GF-D8 (cell line): ENCODE results near the gene GEMIN7.

ENCODE experiments used
- DNase-seq: peaks from one replicate; lab custom pipeline; 2025; lab: John Stamatoyannopoulos, UW

The GEMIN7 gene

GRCh38 chr19:45128806-45129205 is 49.7 kb downstream of the GEMIN7 start:
- no peak for DNase-seq

DNA sequence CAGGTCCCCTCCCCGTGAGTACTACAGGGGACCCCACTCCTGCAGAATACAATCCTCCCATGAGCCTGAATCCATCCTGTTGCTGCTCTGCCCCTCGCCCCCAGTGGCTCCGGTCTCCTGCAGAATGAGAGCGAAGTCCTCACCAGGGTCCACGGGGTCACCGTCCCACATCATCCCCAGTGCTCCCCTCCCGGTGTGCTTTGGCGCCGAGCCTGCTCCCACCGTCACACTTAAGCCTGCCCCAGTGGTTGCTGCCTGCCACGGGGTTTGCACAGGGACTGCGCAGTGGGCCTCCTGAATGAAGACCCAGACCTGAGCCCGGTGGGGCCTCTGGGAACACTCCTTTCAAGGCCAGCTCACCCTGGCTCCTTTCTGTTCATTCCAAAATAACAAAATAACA is 51.2 kb downstream of the GEMIN7 start:
- DNase-seq, result no peak

GRCh38 chr19:45130888-45131615 is 52.0 kb downstream of the GEMIN7 start:
- no peak for DNase-seq

GRCh38 chr19:45133661-45134060 is 54.6 kb downstream of the GEMIN7 start:
- no peak for DNase-seq

DNA sequence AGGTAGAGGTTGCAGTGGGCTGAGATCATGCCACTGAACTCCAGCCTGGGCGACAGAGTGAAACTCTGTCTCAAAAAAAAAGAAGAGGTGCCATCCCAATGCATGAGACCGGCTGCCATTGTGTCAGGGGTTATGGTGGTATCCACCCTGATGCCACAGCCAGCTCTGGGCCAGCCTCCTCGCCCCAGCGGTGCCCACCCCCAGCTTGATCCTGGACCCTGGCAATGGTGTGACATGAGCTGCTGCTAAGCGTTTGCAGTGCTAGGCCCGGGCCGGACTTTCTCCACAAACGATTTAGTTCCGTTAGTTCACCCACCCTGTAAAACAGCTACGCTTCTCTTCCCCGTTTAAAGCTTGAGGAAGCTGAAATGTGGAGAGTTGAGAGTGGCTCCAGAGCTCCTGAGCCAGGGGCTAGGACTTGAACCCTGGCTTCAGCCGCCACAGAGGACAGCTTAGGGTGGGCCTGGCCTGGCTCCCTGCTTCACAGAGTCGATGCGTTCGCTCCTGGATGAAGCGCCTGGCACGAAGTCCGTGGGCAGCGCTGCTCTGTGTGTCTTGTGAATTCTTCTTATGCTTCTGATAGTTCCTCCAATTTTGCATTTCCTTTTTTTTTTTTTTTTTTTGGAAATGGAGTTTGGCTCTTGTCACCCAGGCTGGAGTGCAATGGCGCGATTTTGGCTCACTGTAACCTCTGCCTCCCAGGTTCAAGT is 56.3 kb downstream of the GEMIN7 start:
- no peak for DNase-seq

GRCh38 chr19:45136507-45137178 is 57.6 kb downstream of the GEMIN7 start:
- DNase-seq, result no peak

- DNase-seq, result no peak
These were observed 58.2 kb downstream of the GEMIN7 start for GRCh38 chr19:45137179-45137761.

DNA sequence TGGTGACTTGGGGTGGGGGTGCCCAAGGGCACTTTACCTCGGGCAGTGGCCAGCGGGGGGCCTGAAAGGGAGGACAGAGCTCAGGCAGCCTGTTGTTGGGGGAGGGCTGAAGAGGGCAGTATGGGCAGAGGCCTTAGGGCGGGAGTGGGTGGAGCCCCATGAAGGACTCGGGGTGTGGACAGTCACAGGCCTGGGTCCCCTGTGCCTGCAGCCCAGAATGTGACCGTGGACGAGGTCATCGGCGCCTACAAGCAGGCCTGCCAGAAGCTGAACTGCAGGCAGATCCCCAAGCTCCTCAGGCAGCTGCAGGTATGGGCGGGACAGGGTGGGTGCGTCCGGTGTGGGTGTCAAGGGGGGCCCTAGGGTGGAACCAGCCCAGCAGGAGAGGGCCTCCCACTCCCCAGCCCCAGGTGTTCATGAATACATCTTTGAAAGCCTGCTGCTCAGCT is 59.3 kb downstream of the GEMIN7 start:
- DNase-seq, result no peak

DNA sequence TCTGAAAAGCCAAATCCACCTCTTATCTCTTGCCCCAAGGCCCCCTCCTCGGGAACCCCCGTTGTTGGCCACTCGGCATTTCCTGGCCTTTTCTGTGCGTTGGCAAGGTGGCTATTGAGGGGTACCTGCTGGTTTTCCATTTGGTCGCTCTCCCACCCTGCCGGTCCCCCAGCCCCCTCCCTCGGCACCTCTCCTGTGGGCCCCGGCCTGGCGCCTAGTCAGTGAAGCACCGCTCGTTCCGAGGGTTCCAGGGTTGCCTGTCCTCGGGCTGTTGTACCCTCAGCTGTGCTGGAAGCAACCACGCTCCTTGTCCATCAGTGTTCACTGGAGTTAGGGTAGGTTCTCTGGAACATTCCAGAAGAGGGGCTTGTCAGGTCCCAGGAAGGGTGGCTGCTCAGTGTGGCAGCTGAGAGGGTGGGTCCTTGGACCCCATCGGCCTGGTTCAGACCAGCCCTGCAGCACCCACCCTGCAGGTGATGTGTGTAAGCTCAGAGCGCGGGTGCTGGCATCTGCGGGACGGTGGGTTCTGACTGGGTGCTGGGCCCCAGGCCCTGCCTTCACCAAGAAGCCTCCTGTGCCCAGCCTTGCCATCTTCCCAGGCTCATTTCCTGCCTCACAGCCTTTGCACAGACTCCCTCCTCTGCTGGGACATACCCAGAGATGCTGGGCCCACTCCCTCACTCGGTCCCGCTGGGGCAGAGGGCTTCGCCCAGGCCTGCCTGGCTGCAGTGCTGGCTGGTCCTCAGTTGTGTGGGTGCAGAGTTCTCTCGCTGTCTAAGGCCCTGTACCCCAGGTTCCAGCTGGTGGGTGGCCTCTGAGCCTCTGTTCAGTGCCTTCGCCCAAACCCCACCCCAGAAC is 60.5 kb downstream of the GEMIN7 start:
- DNase-seq, result no peak

DNA sequence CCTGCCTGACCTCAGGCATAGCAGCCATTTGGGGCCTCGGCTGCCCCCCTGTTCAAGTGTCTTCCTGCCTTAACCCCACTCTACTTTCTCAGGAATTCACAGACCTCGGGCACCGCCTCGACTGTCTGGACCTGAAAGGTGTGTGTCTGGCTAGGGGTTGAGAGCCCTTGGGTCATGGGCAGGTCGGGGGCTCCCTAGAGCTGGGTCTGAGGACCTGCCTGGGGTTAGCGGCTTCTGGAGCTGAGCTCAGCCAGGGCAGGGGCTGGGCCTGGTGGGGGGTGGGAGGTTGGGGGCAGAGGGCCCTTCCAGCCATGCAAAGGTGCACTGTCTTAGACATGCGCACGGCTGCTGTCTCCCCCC is 61.1 kb downstream of the GEMIN7 start:
- DNase-seq, result no peak

DNA sequence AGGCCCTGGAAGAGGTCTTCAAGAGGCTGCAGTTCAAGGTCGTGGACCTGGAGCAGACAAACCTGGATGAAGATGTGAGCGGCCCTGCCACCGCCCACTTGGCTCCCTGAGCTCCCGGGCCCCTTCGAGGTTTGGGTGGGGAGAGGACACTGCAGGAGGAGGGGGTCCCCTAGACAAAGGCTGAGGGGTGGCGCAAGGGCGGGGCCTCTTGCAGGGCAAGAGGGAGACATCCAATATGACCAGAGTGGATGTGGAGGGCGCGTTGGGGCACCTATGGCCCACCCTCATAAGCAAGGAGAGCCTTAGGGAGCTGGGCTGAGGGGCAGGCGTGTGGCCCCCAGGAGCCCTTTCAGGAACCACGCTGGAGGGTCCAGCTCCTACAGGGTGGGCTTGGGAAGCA is 61.5 kb downstream of the GEMIN7 start:
- no peak for DNase-seq
